GM12874 (cell line): ENCODE results near the gene ADAMTSL1.

Source experiments
- CTCF ChIP-seq: IDR thresholded peaks from 2 replicates; pipeline ENCODE4 v1.5.1; 2011; ENCODE audit warnings: low read depth, mild to moderate bottlenecking, control low read depth, low read length, moderate library complexity; ENCODE audit not compliant: insufficient read depth

The ADAMTSL1 gene

DNA sequence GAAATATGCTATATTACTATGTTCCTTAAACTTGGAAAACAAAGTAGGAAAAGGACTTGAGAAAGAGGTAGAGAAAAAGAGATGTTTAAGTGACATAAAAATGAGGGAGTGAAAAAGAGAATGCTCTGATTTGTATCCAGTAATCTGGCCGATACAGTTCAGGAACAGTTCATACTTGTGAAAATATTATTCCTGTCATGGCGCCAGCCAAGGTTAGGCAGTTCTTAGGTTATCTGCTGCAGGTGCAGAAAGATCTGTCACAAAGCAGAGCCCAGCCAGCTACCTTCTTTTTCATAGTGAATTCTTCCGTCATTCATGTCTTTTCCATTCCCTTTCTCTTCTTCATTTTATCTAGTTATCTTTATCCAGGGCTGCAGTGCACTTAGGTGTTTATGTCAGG, 256.3 kb downstream of the ADAMTSL1 start:
- no peak for TF ChIP-seq CTCF

DNA sequence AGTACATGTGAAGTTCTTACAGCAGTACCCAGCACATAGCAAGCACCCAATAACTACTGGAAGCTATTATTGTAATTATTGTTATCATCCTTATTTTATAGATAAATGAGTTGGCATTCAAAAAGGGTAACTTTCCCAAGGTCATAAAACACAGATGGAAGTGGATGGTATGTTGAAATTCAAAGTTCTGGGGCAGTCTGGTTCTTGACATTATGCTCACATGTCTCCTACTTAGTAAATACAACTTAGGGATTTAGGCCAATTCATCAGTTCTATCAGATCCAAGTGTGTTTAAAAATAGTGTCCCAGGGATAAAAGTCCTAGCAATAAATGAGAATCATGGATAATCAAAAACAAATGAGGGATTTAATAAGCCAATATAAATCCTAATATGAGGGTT, 265.2 kb downstream of the ADAMTSL1 start:
- TF ChIP-seq CTCF: no peak

DNA sequence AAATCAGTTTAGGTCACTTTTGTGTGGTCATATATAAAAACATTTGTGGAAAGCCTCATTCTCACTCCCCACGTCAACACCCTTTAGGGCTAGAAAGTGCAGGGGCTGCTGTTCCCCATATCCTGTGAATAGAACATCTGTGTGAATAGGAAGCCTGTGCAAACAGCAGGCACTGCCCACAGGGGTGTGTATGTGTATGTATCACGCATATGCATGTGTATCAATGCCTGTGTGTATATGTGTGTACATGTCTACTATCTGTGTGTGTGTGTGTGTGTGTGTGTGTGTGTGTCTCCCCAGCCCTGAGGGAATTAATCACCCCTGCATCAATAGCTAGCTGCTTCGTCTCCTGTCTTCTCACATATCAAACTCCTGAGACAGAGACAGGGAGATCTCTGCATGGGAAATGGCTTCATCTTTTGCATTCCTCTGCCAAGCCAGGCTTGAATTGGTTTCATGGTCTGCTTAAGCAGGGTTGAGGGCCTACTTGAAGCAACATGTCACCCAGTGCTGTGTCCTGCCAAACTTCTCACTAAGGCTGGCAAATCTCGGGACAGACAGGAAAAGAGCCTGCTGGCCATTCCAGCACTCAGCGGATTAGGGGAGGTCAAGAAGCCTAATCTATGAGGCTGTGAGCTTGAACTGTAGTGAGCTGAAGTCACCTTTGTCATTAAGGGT, 265.8 kb downstream of the ADAMTSL1 start:
- TF ChIP-seq CTCF: no peak

- no peak for TF ChIP-seq CTCF
These were observed 267.4 kb downstream of the ADAMTSL1 start for GRCh38 chr9:18741359-18741758.

- no peak for TF ChIP-seq CTCF
These were observed 268.0 kb downstream of the ADAMTSL1 start for GRCh38 chr9:18741945-18742344.

- TF ChIP-seq CTCF: no peak
These were observed 269.5 kb downstream of the ADAMTSL1 start for GRCh38 chr9:18743421-18743820.

- no peak for TF ChIP-seq CTCF
These were observed 270.0 kb downstream of the ADAMTSL1 start for GRCh38 chr9:18743971-18744370.
